GM12874 (cell line): ENCODE data around the gene RNF112.

ENCODE experiments used
- TF ChIP-seq, protein P1 (sequence below): IDR thresholded peaks from 2 replicates; pipeline ENCODE4 v1.5.1; 2011; ENCODE audit warnings: low read depth, mild to moderate bottlenecking, control low read depth, low read length, moderate library complexity; ENCODE audit not compliant: insufficient read depth

RNF112 gene

DNA sequence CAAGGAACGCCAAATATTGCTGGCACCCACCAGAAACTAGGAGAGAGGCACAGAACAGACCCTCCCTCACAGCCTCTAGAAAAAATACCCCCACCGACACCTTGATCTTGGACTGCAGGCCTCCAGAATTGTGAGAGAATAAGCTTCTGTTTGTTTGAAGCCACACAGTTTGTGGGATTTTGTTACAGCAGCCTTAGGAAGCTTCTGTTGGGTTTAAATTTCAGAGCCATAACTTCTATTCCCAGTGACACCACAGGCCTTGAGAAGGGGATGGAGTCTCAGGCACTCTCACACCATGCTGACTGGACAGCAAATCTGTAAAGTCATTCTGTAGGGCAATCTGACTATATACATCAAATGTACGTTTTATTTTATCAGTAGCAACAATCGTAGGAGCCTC lies 38.6 kb downstream of the RNF112 start:
- TF ChIP-seq, protein P1, sequence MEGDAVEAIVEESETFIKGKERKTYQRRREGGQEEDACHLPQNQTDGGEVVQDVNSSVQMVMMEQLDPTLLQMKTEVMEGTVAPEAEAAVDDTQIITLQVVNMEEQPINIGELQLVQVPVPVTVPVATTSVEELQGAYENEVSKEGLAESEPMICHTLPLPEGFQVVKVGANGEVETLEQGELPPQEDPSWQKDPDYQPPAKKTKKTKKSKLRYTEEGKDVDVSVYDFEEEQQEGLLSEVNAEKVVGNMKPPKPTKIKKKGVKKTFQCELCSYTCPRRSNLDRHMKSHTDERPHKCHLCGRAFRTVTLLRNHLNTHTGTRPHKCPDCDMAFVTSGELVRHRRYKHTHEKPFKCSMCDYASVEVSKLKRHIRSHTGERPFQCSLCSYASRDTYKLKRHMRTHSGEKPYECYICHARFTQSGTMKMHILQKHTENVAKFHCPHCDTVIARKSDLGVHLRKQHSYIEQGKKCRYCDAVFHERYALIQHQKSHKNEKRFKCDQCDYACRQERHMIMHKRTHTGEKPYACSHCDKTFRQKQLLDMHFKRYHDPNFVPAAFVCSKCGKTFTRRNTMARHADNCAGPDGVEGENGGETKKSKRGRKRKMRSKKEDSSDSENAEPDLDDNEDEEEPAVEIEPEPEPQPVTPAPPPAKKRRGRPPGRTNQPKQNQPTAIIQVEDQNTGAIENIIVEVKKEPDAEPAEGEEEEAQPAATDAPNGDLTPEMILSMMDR = no peak

DNA sequence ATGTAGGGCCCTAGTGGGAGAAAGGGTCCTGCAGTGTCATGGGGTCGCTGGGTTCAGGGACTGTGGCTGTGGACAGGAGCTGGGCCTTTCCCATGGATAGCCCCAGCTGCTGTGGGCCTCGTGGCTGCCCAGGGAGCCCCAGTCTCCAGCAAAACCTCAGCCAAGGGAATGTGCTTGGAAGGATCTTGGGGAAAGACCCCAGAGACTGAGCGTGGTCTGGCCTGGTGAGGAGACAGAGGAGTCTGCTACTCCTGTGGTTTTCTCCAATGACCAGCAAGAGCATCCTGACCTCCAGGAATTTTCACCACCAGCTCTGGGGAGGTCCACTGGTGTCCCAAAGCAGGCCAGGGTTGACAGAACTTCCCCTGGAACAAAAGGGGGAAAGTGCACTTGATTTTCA lies 42.3 kb downstream of the RNF112 start:
- TF ChIP-seq, protein P1 = no peak

DNA sequence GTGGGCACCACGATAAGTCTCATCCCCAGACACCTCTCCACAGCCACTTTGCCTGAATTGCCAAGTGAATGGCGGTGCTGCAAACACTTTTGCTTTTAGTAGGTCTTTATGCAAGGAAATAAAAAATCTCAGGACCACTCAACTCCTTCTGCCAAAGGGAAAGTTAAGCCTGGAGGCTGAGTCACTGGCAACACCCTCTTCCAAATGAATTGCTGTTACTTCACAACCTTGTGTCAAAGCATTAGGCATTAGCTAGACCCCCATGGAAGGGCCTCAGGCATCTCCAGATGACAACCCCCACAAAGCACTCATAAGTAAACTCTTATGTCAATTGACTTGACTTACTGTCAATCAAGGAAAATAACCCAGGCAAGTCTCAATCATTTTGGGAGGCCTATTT lies 43.0 kb downstream of the RNF112 start:
- TF ChIP-seq, protein P1 = no peak

DNA sequence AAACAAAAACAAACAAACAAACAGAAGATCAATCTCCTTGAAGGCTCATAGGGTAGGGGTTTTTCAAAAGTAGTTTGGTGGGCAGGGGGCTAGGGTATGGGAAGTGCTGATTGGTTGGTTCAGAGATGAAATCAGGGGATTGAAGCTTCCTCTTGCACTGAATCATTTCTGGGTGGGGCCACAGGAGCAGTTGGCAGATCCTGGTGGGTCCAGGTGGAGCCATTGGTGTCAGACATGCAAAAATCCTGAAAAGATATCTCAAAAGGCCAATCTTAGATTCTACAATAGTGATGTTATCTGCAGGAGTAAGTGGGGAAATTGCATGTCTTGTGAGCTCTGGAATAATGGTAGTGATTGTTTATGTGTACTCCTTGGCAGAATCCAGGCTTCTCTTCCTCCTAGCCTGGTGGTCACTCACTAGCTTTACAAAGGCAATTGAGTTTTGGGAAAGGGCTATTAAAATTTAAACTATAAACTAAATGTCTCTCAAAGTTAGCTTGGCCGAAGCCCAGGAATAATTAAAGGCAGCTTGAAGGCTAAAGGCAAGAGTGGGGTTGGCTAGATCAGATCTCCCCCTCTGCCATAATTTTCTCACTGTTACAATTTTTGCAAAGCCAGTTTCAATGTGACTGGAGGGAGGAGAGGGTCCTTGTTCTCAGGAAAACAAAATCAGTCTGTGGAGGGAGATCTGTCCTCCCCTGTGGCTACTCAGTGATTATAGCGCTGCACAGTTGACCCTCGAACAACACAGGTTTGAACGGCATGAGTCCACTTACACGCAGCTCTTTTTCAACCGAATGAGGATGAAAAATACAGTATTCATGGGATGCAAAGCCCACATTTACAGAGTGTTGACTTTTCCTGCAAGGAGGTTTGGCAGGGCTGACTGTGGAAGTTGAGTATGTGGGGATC lies 45.2 kb downstream of the RNF112 start:
- TF ChIP-seq, protein P1 = no peak

DNA sequence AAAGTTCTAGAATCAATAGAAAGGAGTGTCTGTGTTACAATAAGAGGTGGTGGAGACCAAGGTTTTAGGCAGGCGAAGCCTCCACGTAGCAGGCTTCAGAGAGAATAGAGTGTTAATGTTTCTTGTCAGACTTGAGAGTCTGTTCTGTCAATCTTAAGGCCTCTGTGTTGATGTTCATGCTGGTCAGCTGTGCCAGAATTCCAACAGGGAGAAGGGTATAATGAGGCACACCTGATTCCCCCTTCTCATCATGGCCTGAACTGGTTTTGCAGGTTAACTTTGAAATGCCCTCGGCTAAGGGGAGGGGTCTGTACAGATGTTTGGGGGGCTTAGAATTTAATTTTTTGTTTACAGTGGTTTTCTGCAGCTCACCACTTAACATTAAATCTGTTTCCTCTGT lies 46.0 kb downstream of the RNF112 start:
- TF ChIP-seq, protein P1 = no peak

DNA sequence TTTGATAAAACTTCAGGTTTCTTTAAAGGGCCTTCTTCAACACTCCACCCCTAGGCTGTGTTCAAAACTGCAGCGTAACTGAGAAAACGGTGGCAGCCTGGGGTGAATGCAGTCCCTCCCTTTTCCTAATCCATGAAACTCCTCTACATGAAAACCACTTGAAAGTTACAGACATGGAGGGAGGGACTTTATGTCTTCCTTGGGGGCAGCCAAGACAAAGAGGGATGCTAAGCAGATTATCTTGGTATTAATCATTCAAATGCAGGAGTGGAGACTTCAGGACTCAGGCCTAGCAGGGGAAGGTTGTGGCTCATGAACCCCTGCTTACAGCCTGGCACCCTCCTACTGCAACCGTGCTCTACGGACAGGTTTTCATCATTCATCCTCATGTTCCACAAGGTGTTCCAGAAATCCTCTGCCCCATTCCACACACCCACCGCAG lies 46.8 kb downstream of the RNF112 start:
- TF ChIP-seq, protein P1 = no peak

DNA sequence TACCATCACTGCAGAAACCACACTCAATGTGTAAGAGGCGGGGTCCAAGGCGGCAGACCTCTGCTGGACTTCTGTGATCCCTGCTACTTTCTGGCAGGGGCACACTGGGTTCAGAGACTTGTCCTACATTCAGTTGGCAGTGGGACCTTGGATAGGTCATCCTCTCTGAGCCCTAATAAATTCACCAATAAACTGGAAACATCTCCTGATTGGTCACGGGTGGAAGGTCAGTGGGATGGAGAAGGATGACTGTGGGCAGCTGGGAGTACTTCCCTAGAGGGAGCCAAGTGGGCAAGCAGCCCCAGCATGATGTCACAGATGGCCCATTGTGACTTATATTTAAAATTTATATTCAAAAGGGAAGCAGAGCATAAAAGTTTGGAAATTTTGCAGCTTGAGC lies 49.7 kb downstream of the RNF112 start:
- TF ChIP-seq, protein P1 = no peak
